GM12878 (cell line): ENCODE measurements around the gene SLC35F3. TPM values are rescaled to one million over a fixed set of nuclear protein-coding genes. Genes with fewer than 3 reads are reported as not detected.

Experiments used
- BCLAF1 ChIP-seq: fragments of 450-650 bp; IDR thresholded peaks from 2 replicates; pipeline ENCODE4 v1.6.1; 2017; ENCODE audit warnings: antibody characterized with exemption, mild to moderate bottlenecking, moderate library complexity
- BRCA1 ChIP-seq: IDR thresholded peaks from 2 replicates; pipeline ENCODE4 v1.6.1; 2011; ENCODE audit warnings: low read depth, low read length, improper control_type of control experiment
- IKZF2 ChIP-seq, 2 experiments: fragments of 450-650 bp; IDR thresholded peaks; 2 replicates each; pipeline ENCODE4 v1.6.1; 2017; ENCODE audit warnings: mild to moderate bottlenecking in 2 of 2, moderate library complexity in 2 of 2
- MLLT1 ChIP-seq: fragments of 450-650 bp; IDR thresholded peaks from 2 replicates; pipeline ENCODE4 v1.6.1; 2016; ENCODE audit warnings: mild to moderate bottlenecking
- SPI1 ChIP-seq: IDR thresholded peaks from 2 replicates; pipeline ENCODE4 v1.6.1; 2011; ENCODE audit warnings: low read depth, mild to moderate bottlenecking, low read length, moderate library complexity, borderline replicate concordance; ENCODE audit not compliant: insufficient read depth
- SUPT20H ChIP-seq: IDR thresholded peaks from 2 replicates; pipeline ENCODE4 v1.6.1; 2011; ENCODE audit warnings: low read depth, mild to moderate bottlenecking, low read length, moderate library complexity, borderline replicate concordance; ENCODE audit not compliant: control insufficient read depth
- ZBTB11 ChIP-seq: fragments of 450-650 bp; formaldehyde crosslinking; IDR thresholded peaks from 2 replicates; pipeline ENCODE4 v1.5.0; 2022; ENCODE audit warnings: mild to moderate bottlenecking, missing genetic modification characterization
- polyA plus RNA-seq, 11 experiments: library from polyadenylated mRNA; depleted of rRNA in 4 of 11; unstranded in 6 of 11; stranded (reverse) in 5 of 11; fragments of >200 nt; fragmentation: Nextera tagmentation in 4 of 11; fragmentation: Illumina TruSeq in 1 of 11; extraction: Ambion mirVana in 4 of 11; extraction: Trizol in 1 of 11; gene quantifications; 1 replicate in 1 of 11; 2 replicates in 10 of 11; pipeline versions ENCODE4 v1.2.1 to v1.2.3, GENCODE V29; 2011 to 2016; ENCODE audit warnings: inconsistent platforms in 2 of 11, missing spikeins in 2 of 11, low read depth in 1 of 11
- total RNA-seq, 4 experiments: library from RNA; depleted of rRNA in 3 of 4; stranded (reverse); fragments of >200 nt in 3 of 4; fragmentation: Illumina TruSeq in 1 of 4; extraction: Trizol in 1 of 4; gene quantifications; 2 replicates each; pipeline versions ENCODE4 v1.2.1 to v1.2.3, GENCODE V29; 2013 to 2021

SLC35F3 gene
- total and polyA plus RNA-seq, 10 of the 15 experiments (the other 5 are each of a cell fraction or from before 2014, with no cell fraction given) = 1.0 to 8.6 (median 5.7) TPM

- TF ChIP-seq MLLT1 (no peak), BCLAF1 (no peak), IKZF2 (IDR thresholded peaks at IDR 0.05) (no peak), BRCA1 (no peak), SPI1 (no peak), SUPT20H (no peak), ZBTB11 (CRISPR knock-in tag) (no peak)
- TF ChIP-seq, all 136 proteins: peak for 3
These were observed 339.2 kb downstream of the SLC35F3 start (continued) for GRCh38 chr1:234243521-234244260.
